Measurements from ENCODE around the gene ARRDC4.
"Not testable (repeated sequence)": the region's sequence is repeated elsewhere in the genome, so short reads cannot be mapped to it uniquely, and the experiment has no call there.

Gene ARRDC4

GRCh38 chr15:97966246-97966645, 5.7 kb downstream of the ARRDC4 start:
- no peak for DNase-seq (ENCODE audit: low read depth in 2 of 2)

- DNase-seq (ENCODE audit: low read depth in 2 of 2), result peak; percentile 30 to 41
Measured at GRCh38 chr15:97966924-97967620, 6.6 kb downstream of the ARRDC4 start.

GRCh38 chr15:97967881-97968280, 7.4 kb downstream of the ARRDC4 start:
- DNase-seq (ENCODE audit: low read depth in 2 of 2), result no peak

GRCh38 chr15:97968380-97968779, 7.9 kb downstream of the ARRDC4 start:
- peak; percentile 90 for DNase-seq (ENCODE audit: low read depth in 2 of 2)

GRCh38 chr15:97972366-97972765, 11.9 kb downstream of the ARRDC4 start:
- no peak for DNase-seq (ENCODE audit: low read depth in 2 of 2)

GRCh38 chr15:97976129-97976528, 15.6 kb downstream of the ARRDC4 start:
- DNase-seq (ENCODE audit: low read depth in 2 of 2), result no peak

GRCh38 chr15:97976766-97977503, 16.4 kb downstream of the ARRDC4 start:
- no peak for DNase-seq (ENCODE audit: low read depth in 2 of 2)

GRCh38 chr15:97977734-97978133, 17.2 kb downstream of the ARRDC4 start:
- DNase-seq (ENCODE audit: low read depth in 2 of 2), result no peak

GRCh38 chr15:97978401-97979139, 18.1 kb downstream of the ARRDC4 start:
- DNase-seq (ENCODE audit: low read depth in 2 of 2), result no peak

GRCh38 chr15:97979140-97979520, 18.6 kb downstream of the ARRDC4 start:
- DNase-seq (ENCODE audit: low read depth in 2 of 2), result no peak

GRCh38 chr15:97981058-97981457, 20.6 kb downstream of the ARRDC4 start:
- no peak for DNase-seq (ENCODE audit: low read depth in 2 of 2)

GRCh38 chr15:97981758-97982157, 21.3 kb downstream of the ARRDC4 start:
- DNase-seq (ENCODE audit: low read depth in 2 of 2), result no peak

GRCh38 chr15:97984157-97984556, 23.7 kb downstream of the ARRDC4 start:
- DNase-seq (ENCODE audit: low read depth in 2 of 2), result no peak

GRCh38 chr15:97985979-97986378, 25.5 kb downstream of the ARRDC4 start:
- DNase-seq (ENCODE audit: low read depth in 2 of 2), result not testable (repeated sequence)

- no peak for DNase-seq (ENCODE audit: low read depth in 2 of 2)
Measured at GRCh38 chr15:97986781-97987180, 26.3 kb downstream of the ARRDC4 start.

- DNase-seq (ENCODE audit: low read depth in 2 of 2), result no peak
Measured at GRCh38 chr15:97989299-97989698, 28.8 kb downstream of the ARRDC4 start.

- DNase-seq (ENCODE audit: low read depth in 2 of 2), result no peak
Measured at GRCh38 chr15:97991972-97992541, 31.6 kb downstream of the ARRDC4 start.

- no peak for DNase-seq (ENCODE audit: low read depth in 2 of 2)
Measured at GRCh38 chr15:97992823-97993222, 32.3 kb downstream of the ARRDC4 start.

GRCh38 chr15:97993310-97993738, 32.8 kb downstream of the ARRDC4 start:
- DNase-seq (ENCODE audit: low read depth in 2 of 2), result no peak

GRCh38 chr15:97994236-97994635, 33.7 kb downstream of the ARRDC4 start:
- DNase-seq (ENCODE audit: low read depth in 2 of 2), result no peak

- DNase-seq (ENCODE audit: low read depth in 2 of 2), result no peak
Measured at GRCh38 chr15:97995192-97995591, 34.7 kb downstream of the ARRDC4 start.

GRCh38 chr15:97995881-97996603, 35.5 kb downstream of the ARRDC4 start:
- DNase-seq (ENCODE audit: low read depth in 2 of 2), result no peak

Measured in fibroblast of skin of left biceps (primary cell).